ENCODE measurements around the gene HMGB1.

Gene HMGB1

DNA sequence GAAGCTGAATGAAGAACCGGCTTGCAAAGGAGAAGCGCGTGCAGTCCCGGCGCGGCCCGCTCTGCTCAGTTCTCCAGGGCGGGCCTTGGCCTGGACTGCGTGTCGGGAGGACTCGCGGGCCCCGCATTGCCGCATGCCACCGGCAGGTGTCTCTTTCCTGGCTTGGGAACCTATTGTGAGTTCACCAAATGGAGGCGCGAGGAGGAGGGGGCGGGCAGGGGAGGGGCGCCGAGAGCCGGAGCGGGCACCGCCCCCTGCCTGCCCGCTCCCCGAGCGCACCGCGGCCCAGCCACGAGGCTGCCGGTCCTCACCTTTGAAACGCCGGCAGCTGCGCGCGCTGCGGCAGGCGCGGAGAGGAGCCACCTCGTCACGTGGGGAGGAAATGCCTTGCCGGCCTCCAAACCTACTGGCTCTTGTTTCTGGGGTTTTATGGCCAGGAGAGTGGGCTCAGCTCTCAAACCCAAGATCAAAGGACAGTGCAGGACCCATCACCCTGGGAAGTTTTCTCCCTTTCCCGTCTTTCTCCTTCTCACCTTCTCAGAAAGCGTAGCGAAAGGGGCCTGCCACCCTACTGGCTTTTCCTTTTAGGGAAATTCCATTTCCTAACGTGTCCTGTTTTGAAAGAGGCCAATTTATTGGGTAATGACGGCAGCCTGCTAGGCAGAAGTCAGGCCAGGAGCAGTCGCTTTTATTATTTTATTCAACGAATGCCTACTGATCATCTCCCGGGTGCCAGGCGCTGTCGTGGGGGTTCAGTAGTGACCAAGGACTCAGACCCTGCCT lies 57.2 kb downstream of the HMGB1 start:
- TF ChIP-seq, protein P1, sequence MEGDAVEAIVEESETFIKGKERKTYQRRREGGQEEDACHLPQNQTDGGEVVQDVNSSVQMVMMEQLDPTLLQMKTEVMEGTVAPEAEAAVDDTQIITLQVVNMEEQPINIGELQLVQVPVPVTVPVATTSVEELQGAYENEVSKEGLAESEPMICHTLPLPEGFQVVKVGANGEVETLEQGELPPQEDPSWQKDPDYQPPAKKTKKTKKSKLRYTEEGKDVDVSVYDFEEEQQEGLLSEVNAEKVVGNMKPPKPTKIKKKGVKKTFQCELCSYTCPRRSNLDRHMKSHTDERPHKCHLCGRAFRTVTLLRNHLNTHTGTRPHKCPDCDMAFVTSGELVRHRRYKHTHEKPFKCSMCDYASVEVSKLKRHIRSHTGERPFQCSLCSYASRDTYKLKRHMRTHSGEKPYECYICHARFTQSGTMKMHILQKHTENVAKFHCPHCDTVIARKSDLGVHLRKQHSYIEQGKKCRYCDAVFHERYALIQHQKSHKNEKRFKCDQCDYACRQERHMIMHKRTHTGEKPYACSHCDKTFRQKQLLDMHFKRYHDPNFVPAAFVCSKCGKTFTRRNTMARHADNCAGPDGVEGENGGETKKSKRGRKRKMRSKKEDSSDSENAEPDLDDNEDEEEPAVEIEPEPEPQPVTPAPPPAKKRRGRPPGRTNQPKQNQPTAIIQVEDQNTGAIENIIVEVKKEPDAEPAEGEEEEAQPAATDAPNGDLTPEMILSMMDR (IDR thresholded peaks at IDR 0.05; ENCODE audit: low read depth, low read length) = peak; percentile 44; the same call in 1 of the 2 replicates
- no peak overlapping the region for H3K4me3 ChIP-seq (ENCODE audit: low read depth, low read length)

DNA sequence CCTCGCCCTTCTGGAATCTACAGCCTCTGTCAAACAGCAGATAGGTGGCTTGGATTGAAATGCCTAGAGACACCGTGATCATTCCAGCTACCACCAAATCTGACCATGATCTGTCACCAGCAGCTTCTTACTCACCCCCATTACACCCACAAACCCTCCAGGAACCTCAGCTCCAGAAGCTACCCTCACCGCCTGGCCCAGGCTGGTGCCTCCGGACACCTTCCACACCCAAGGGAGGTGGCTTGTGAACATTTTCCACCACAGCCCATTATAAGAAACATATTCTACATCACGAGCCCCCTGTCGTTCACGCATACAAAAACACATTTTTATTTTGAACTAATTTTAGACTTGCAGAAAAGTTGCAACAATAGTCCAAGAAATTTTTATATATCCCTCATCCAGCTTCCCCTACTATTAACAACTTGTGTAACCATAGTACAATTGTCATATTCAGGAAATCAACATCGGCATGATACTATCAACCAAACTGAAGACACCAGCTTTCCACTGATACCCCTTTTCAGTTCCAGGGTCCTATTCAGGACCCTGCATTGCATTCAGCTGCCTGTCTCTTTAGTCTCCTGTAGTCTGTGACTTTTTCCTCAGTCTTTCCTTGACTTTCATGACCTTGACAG lies 58.8 kb downstream of the HMGB1 start:
- H3K4me3 ChIP-seq (ENCODE audit: low read depth, low read length) = no peak overlapping the region
- TF ChIP-seq, protein P1 (IDR thresholded peaks at IDR 0.05; ENCODE audit: low read depth, low read length) = no peak

Data from WI38 (cell line).